HG03354 (cell line): ENCODE results near the gene SWT1.

Experiments
- ATAC-seq: cut with Tn5 transposase; IDR thresholded peaks from one replicate; pipeline ENCODE4 v1.9.1; 2021; ENCODE audit warnings: mild to moderate bottlenecking; ENCODE audit not compliant: unreplicated experiment, poor library complexity, severe bottlenecking

Gene SWT1

DNA sequence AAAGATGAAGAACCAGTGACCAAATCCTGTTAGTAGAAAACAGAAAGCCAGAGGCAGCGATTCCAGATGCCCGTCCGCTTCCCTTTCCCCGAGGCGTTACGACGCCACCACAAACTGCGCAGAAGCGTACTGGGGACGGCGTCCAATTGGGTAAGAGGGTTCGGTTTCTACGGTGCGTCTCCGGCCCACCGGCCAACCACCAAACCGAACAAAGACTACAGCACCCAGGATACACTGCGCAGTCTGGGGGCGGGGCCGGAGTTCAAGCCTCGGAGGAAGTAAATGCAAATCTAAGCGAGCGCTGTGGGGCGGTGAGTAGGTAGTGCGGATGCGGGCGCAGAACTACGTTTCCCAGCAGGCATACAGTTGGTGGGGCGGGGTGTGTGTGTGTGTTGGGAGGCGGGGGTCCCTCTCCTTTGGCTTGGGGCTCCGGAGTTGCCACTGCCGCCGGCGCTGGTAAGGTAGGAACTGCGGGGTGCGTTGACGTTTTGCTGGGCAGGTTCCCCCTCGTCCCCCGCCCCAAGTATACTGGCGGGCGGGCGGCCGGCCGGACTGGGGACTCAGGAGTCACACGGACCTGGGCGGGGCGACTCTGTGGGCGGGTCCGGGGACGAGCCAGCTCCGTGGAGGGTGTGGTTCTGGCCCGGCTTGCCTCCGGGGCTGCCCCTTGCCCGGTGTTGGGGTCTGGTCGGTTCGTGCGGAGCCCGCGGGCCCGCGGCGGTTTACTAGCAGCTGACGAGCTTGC, at the start of gene SWT1, which contains the start of gene TRMT1L:
SWT1 (plus strand) TSS at position 314 of the 745 bp plus-strand sequence. CDS start 3,675 bp downstream, outside the sequence.
TRMT1L (minus strand) TSS at position 100 of the 745 bp plus-strand sequence. CDS start 241 bp downstream, outside the sequence.
- ATAC-seq = peak; percentile 93

DNA sequence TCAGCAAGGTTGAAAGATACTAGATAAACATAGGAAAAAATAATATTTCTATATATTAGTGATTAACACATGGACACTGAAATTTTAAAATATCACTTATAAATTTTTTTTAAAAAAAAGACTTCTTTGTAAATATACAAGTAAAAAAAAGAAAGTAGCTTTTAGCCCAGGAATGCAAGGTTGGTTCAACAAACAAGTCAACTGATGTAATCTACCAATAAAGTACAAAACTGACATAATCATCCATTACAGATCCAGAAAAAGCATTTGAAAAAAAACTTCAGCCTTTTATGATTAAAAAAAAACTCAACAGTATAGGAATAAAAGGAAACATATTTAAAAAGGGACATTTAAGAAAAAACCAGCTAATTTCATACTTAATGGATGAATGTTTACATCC, 48.6 kb upstream of the SWT1 start:
- no peak for ATAC-seq

- no peak for ATAC-seq
These were observed 46.8 kb upstream of the SWT1 start for GRCh38 chr1:185110145-185110544.

DNA sequence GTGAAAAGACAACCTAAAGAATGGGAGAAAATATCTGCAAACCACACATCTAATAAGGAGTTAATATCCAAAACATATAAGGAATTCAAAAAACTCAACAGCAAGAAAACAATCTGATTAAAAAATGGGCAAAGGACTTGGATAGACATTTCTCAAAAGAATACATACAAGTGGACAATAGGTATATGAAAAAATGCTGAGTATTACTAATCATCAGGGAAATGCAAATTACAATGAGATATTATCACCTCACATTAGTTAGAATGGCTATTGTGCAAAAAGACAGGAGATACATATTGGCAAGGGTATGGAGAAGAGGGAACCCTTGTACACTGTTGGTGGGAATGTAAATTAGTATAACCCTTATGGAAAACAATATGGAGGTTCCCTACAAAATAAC, 45.1 kb upstream of the SWT1 start:
- no peak for ATAC-seq

DNA sequence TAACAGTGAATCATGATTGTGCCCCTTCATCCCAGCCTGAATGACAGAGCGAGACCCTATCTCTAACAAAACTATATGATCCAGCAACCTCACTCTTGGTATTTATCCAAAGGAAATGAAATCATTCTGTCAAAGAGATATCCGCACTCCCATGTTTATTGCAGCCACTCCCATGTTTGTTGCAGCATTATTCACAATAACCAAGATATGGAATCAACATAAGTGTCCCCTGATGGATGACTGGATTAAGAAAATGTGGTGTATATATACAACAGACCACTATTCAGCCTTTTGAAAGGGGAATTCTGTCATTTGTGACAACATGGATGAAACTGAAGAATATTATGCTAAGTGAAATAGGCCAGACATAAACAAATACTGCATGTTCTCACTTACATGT, 44.6 kb upstream of the SWT1 start:
- no peak for ATAC-seq

GRCh38 chr1:185129708-185130107, 27.3 kb upstream of the SWT1 start:
- ATAC-seq = no peak

DNA sequence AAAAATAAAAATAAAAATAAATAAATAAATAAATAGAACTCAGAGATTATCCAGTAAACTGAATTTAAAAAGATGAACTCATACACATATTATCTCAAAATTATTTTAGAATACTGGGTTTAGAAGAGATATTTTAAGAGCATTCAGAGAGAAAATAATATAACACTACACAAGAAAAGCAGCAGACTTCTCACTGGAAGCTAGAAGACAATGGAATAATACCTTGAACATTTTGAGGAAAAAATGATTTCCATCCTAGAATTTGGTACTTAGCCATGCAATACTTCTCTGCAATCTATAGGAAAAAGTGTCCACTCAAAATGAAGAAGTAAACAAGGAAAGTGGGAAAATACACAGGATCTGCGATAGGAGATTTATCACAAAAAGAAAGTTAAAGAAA, 24.4 kb upstream of the SWT1 start:
- ATAC-seq = no peak

DNA sequence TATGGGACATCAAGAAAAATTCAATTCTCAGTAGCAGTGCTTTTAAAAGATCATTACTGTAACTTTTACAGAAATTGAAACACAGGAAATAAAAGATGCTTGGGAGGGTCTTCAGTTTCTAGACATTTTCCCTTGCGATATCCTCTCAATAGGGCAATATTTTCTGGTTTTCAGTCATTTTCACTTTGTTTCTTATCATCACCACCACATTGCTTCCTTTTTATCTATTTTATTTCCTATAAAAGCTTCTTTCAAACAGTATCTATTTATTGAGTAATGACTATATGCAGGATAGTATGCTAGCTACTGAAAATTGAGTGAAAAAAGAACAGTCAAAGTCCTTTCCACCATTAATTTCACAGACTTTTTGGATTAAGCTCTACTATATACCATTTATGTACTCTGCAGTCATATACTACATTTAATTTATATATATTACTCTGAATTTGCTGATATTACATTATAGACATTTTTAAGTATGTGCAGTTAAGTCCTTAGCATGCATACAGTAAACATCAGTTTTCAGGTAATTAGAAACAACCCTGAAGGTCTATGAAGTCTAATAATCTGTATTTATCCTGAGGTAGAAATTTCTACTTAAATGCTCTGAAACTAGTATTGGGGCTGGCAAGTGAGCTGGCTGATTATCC, 18.9 kb upstream of the SWT1 start:
- ATAC-seq = no peak

- no peak for ATAC-seq
These were observed 17.7 kb upstream of the SWT1 start for GRCh38 chr1:185139246-185139645.

GRCh38 chr1:185144233-185144632, 12.7 kb upstream of the SWT1 start:
- ATAC-seq = no peak

- no peak for ATAC-seq
These were observed 5.8 kb upstream of the SWT1 start for GRCh38 chr1:185151215-185151614.

DNA sequence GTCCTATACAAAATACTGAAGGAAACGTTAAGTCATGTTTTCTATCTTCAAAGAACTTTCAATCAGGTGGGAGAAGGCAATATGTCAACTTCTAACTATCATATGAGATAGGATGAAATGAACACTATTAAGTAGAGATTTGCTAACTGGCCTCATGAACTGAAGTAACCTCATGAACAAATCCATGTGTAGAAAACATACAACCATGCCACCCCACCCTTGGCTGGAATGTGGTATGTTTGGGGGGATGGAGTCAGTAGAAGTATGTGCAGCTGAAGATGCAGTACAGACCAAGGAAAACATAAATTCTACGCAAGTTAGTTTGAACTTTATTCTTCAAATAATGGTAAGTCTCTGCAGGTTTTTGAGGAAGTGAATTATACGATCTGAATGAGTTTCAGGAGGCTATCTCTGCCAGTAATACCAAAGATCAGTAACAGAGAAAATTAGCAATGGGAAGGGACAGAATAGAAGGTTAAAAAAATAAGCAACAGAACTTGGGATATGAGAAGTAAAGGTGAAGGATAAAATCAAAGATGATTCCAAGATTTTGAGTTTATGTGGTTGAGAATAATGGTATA, 4.7 kb upstream of the SWT1 start:
- no peak for ATAC-seq

DNA sequence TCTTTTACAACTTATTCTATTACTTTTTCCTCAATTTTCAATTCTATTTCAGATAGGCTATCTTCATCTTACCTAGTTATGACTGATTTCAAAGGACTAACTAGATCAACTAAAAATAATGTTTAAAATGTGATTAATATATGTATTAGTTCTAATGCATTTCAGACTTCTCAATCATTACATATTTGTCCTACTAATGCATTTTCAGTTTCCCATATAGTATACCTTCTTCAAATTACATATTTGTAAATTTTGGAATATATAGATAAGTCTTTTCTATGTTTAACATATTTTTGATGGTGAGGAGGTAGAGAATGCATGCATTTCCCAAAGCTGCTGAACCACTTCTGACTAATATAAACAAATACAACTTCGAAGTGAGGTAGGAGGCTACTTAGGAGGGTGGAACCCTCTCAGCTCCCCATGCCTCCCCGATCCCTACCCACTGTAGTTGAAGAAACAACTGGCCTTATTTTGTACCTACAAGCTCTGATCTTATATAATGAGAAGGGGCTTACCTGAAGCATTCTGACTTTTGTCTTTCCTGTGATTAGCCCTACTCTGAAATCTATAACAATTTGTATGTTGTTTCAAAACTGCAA, 2.0 kb upstream of the SWT1 start:
- no peak for ATAC-seq

DNA sequence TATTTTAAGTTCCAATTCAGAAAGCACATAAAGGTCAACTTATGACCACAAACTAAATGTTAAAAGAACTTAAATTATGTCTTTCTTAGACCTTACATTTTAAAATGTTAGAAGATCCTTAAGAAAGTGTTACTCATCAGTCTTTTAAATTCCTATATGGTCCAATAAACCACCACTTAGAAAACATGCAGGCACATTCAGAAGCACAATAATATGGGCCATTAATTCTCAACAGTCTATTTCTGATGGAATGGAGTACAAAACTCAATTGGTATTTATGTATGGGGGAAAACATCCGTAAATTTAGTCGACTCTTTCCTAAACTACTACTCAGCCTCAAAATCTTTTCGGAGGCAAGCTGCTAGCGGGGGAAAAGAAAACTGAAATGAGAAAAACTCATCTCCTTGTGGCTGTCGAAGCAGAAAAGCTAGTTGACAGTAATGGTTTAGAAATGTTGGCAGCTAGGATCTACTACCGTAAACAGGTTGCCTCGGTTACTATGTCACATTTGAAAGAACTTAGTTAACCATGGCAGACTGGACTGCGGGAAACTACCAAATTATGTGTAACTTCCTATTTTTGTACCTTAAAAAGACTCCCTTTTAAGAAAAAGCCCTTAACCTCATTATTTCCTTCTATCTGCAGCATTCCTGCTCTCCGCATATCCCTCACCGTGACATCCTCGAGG, 1.2 kb upstream of the SWT1 start:
- peak; percentile 10 for ATAC-seq

GRCh38 chr1:185156288-185156853, 596 bp upstream of the SWT1 start:
- ATAC-seq = peak; percentile 30

GRCh38 chr1:185157599-185158412, 839 bp downstream of the SWT1 start:
- ATAC-seq = no peak

GRCh38 chr1:185158800-185159199, 1.8 kb downstream of the SWT1 start:
- no peak for ATAC-seq

DNA sequence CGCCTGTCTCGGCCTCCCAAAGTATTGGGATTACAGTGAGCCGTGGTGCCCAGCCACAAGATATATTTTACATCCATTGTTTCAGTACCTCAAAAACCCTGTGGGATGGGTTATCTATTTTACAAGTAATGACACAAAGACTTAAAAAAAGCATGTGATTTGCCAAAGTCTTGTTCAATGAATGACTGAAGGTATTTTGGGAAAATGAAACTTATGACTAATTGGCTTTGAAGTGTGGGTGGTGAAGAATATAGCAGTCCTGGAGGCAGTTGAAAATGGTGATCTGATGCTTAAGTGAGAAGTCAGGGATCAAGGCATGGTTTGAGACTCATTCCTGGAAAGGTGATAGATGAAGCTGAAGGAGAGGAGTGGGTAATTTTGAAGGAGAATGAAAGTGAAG, 3.0 kb downstream of the SWT1 start:
- no peak for ATAC-seq

DNA sequence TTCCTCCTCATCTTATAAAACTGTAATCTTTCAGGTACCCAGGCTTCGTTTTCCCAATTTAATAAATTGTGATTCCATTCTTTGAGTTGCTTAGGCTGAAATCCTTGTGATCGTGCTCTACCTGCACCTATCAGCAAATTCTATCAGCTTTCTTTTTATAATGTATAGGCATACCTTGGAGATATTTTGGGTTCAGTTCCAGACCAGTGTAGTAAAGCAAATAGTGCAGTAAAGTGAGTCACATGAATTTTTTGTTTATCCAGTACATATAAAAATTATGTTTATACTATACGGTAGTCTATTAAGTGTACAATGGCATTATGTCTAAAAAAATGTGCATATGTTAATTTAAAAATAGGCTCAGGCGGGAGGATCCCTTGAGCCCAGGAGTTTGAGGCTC, 5.5 kb downstream of the SWT1 start:
- ATAC-seq = no peak
